ENCODE results near the gene CEL. TPM values are rescaled to one million over a fixed set of nuclear protein-coding genes. Genes with fewer than 3 reads are reported as not detected.

Gene CEL
- total RNA-seq, 2 donors from 2014 or later = 1.7 to 3.3 TPM

DNA sequence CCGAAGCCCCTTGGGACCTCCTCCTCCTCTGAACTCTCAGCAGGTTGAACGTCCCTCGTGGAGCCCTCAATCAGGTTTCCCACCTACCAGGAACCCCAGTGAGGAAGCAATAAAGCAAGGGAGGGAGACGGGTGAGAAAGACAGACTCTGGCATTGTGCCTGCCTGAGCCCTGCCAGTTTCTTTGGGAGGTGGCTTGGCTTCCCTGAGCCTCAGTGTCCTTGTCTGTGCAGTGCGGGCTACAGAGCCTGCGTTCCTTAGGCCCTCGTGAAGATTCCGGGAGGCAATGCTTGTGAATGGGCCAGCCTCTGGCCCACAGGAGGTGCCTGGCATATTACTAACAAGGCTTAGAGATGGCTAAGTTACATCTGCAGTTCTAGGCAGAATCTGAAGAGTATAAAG lies 19.1 kb upstream of the CEL start:
- WGBS, 2 experiments (ENCODE audit: insufficient coverage in 1 of 2, insufficient read length in 1 of 2) = 91 to 100% methylated on average over 5 to 8 of the region's 8 CpGs
- DNase-seq = no peak
- Histone ChIP-seq H3K27ac (ENCODE audit: low read depth, low read length) (no peak overlapping the region), H3K27me3 (ENCODE audit: control insufficient read depth, insufficient read depth, low read length, poor library complexity, severe bottlenecking) (no peaks in the 10 kb centered on the region), H3K36me3 (ENCODE audit: control insufficient read depth, insufficient read depth, low read length) (peaks cover 83% of the 10 kb centered on the region), H3K9me3 (ENCODE audit: control insufficient read depth, low read length) (no peaks in the 10 kb centered on the region), H3K4me1 (ENCODE audit: control insufficient read depth, insufficient read depth, low read length) (no peaks in the 10 kb centered on the region), H3K4me3 (ENCODE audit: low read length) (no peak overlapping the region), H3K9ac (ENCODE audit: extremely low read depth, low read length, poor library complexity, severe bottlenecking) (no peak overlapping the region)
- H3K4me1 Mint-ChIP-seq = no peaks in the 10 kb centered on the region
- H3K27me3 Mint-ChIP-seq (ENCODE audit: insufficient read depth) = no peaks in the 10 kb centered on the region
- no peak overlapping the region for H3K4me3 Mint-ChIP-seq
- H3K9me3 Mint-ChIP-seq = peaks cover 4% of the 10 kb centered on the region
- H3K27ac Mint-ChIP-seq = no peak overlapping the region
- TF ChIP-seq, protein P1, sequence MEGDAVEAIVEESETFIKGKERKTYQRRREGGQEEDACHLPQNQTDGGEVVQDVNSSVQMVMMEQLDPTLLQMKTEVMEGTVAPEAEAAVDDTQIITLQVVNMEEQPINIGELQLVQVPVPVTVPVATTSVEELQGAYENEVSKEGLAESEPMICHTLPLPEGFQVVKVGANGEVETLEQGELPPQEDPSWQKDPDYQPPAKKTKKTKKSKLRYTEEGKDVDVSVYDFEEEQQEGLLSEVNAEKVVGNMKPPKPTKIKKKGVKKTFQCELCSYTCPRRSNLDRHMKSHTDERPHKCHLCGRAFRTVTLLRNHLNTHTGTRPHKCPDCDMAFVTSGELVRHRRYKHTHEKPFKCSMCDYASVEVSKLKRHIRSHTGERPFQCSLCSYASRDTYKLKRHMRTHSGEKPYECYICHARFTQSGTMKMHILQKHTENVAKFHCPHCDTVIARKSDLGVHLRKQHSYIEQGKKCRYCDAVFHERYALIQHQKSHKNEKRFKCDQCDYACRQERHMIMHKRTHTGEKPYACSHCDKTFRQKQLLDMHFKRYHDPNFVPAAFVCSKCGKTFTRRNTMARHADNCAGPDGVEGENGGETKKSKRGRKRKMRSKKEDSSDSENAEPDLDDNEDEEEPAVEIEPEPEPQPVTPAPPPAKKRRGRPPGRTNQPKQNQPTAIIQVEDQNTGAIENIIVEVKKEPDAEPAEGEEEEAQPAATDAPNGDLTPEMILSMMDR (conservative IDR thresholded peaks at IDR 0.05) = no peak
- peaks cover 65% of the 10 kb centered on the region for H3K36me3 Mint-ChIP-seq (ENCODE audit: low read depth)

DNA sequence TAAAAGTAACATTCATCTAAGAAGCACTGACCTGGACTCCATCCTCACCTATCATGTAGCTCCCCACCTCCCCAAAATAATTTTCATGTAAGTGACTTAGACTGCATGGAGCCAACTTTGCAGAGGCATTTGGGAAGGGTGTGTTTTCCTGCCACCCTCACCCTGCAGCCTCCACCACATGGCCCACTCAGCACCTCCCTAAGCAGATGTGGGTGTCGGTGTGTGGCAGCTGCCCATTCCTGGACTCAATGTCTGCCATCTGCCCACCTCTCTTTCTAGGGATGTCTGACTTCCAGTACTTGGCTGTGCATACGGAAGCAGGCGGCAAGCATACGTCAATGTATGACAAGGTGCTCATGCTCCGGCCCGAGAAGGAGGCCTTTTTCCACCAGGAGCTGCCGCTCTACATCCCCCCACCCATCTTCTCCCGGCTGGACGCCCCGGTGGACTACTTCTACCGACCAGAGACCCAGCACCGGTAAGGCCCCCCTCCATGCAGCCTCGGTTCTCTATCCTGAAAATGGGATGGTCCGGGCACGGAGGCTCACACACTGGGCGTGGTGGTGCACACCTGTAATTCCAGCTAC lies 18.2 kb upstream of the CEL start:
- peaks cover 64% of the 10 kb centered on the region for H3K36me3 Mint-ChIP-seq (ENCODE audit: low read depth)
- DNase-seq = no peak
- 91 to 95% methylated on average over 15 to 16 of the region's 16 CpGs for WGBS, 2 experiments (ENCODE audit: insufficient coverage in 1 of 2, insufficient read length in 1 of 2)

DNA sequence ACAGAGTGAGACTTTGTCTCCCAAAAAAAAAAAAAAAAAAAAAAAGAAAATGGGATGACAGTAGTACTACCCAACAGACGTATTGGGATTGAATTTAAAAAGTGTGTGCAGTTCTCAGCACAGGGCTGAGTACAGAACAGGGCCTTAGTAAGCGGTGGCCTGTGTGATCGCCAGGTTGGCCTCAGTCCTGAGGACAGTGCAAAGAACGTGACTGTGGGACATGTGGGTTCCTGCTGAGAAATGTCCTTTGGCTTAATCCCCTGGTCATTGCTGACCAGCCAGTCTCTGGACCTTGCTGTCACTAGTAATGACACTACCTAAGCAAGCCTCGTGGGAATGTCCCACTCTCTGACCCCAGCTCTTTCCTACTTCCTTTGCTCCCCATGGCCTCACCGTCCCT lies 17.7 kb upstream of the CEL start:
- Histone ChIP-seq H3K9ac (ENCODE audit: extremely low read depth, low read length, poor library complexity, severe bottlenecking) (no peak overlapping the region), H3K9me3 (ENCODE audit: control insufficient read depth, low read length) (no peaks in the 10 kb centered on the region), H3K27me3 (ENCODE audit: control insufficient read depth, insufficient read depth, low read length, poor library complexity, severe bottlenecking) (no peaks in the 10 kb centered on the region), H3K36me3 (ENCODE audit: control insufficient read depth, insufficient read depth, low read length) (peaks cover 86% of the 10 kb centered on the region), H3K4me1 (ENCODE audit: control insufficient read depth, insufficient read depth, low read length) (no peaks in the 10 kb centered on the region), H3K27ac (ENCODE audit: low read depth, low read length) (no peak overlapping the region), H3K4me3 (ENCODE audit: low read length) (no peak overlapping the region)
- peaks cover 67% of the 10 kb centered on the region for H3K36me3 Mint-ChIP-seq (ENCODE audit: low read depth)
- DNase-seq = no peak
- no peak overlapping the region for H3K27ac Mint-ChIP-seq
- H3K4me3 Mint-ChIP-seq = no peak overlapping the region
- TF ChIP-seq, protein P1 (conservative IDR thresholded peaks at IDR 0.05) = no peak
- peaks cover 4% of the 10 kb centered on the region for H3K9me3 Mint-ChIP-seq
- 95 to 99% methylated on average over 6 of the region's 6 CpGs for WGBS, 2 experiments (ENCODE audit: insufficient coverage in 1 of 2, insufficient read length in 1 of 2)
- H3K4me1 Mint-ChIP-seq = no peaks in the 10 kb centered on the region
- no peaks in the 10 kb centered on the region for H3K27me3 Mint-ChIP-seq (ENCODE audit: insufficient read depth)

More for the DNA sequence above, 18.2 kb upstream of the CEL start:
- H3K4me1 Mint-ChIP-seq = no peaks in the 10 kb centered on the region
- Histone ChIP-seq H3K36me3 (ENCODE audit: control insufficient read depth, insufficient read depth, low read length) (peaks cover 82% of the 10 kb centered on the region), H3K4me3 (ENCODE audit: low read length) (no peak overlapping the region), H3K4me1 (ENCODE audit: control insufficient read depth, insufficient read depth, low read length) (no peaks in the 10 kb centered on the region), H3K9me3 (ENCODE audit: control insufficient read depth, low read length) (no peaks in the 10 kb centered on the region), H3K27me3 (ENCODE audit: control insufficient read depth, insufficient read depth, low read length, poor library complexity, severe bottlenecking) (no peaks in the 10 kb centered on the region), H3K27ac (ENCODE audit: low read depth, low read length) (no peak overlapping the region), H3K9ac (ENCODE audit: extremely low read depth, low read length, poor library complexity, severe bottlenecking) (no peak overlapping the region)
- TF ChIP-seq, protein P1 (conservative IDR thresholded peaks at IDR 0.05) = no peak
- H3K27me3 Mint-ChIP-seq (ENCODE audit: insufficient read depth) = no peaks in the 10 kb centered on the region
- no peak overlapping the region for H3K4me3 Mint-ChIP-seq
- peaks cover 4% of the 10 kb centered on the region for H3K9me3 Mint-ChIP-seq
- no peak overlapping the region for H3K27ac Mint-ChIP-seq
